SK-N-SH treated with all-trans-retinoic acid at 6 μM for 48 hours (cell line): Measurements from ENCODE around the gene UBE2G1.

ENCODE experiments used
- RARB ChIP-seq: fragments of 250-450 bp; sonication (Bioruptor Pico); IDR thresholded peaks from 2 replicates; pipeline ENCODE4 v1.8.0; 2021; ENCODE audit warnings: mild to moderate bottlenecking, moderate library complexity
- ZNF70 ChIP-seq: fragments of 450-650 bp; formaldehyde crosslinking; IDR thresholded peaks from 2 replicates; pipeline ENCODE4 v1.5.0; 2020; ENCODE audit warnings: mild to moderate bottlenecking, moderate library complexity
- ZNF8 ChIP-seq: fragments of 450-650 bp; formaldehyde crosslinking; IDR thresholded peaks from 2 replicates; pipeline ENCODE4 v1.5.0; 2020; ENCODE audit warnings: mild to moderate bottlenecking, moderate library complexity
- TF ChIP-seq, protein P1 (sequence below): fragments of 250-450 bp; sonication (Bioruptor Pico); IDR thresholded peaks from 2 replicates; pipeline ENCODE4 v1.8.0; 2021; ENCODE audit warnings: low read depth, mild to moderate bottlenecking, moderate library complexity, borderline replicate concordance
- TF ChIP-seq, protein P2 (sequence below): fragments of 250-450 bp; sonication (Bioruptor Pico); IDR thresholded peaks from 2 replicates; pipeline ENCODE4 v1.5.1; 2020; ENCODE audit warnings: low read depth, mild to moderate bottlenecking, moderate library complexity
- TF ChIP-seq, protein P3 (sequence below): fragments of 250-450 bp; sonication (Bioruptor Pico); IDR thresholded peaks from 2 replicates; pipeline ENCODE4 v1.8.0; 2020; ENCODE audit warnings: mild to moderate bottlenecking, moderate library complexity, borderline replicate concordance

DNA sequence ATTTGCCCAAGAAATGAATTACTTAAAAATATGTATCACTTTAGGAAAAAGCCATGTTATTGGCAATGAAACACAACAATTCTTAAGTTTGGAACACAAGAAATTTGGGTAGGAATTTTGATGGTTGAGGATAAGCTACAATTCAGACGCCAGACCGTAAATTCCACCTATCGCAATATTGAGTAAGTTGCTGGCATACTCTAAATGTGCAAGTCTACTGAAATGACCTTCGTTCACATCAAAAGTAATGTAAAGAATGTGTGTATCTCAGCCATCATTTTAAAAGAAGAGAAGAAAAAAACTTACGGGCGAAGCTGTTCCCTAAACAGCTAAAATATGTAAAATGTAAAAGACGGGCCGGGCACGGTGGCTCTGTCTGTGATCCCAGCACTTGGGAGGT, 33.4 kb downstream of the UBE2G1 start:
- no peak for TF ChIP-seq ZNF8 (CRISPR knock-in tag)
- TF ChIP-seq, protein P1, sequence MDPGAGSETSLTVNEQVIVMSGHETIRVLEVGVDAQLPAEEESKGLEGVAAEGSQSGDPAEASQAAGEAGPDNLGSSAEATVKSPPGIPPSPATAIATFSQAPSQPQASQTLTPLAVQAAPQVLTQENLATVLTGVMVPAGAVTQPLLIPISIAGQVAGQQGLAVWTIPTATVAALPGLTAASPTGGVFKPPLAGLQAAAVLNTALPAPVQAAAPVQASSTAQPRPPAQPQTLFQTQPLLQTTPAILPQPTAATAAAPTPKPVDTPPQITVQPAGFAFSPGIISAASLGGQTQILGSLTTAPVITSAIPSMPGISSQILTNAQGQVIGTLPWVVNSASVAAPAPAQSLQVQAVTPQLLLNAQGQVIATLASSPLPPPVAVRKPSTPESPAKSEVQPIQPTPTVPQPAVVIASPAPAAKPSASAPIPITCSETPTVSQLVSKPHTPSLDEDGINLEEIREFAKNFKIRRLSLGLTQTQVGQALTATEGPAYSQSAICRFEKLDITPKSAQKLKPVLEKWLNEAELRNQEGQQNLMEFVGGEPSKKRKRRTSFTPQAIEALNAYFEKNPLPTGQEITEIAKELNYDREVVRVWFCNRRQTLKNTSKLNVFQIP (CRISPR knock-in tag) = no peak
- TF ChIP-seq, protein P2, sequence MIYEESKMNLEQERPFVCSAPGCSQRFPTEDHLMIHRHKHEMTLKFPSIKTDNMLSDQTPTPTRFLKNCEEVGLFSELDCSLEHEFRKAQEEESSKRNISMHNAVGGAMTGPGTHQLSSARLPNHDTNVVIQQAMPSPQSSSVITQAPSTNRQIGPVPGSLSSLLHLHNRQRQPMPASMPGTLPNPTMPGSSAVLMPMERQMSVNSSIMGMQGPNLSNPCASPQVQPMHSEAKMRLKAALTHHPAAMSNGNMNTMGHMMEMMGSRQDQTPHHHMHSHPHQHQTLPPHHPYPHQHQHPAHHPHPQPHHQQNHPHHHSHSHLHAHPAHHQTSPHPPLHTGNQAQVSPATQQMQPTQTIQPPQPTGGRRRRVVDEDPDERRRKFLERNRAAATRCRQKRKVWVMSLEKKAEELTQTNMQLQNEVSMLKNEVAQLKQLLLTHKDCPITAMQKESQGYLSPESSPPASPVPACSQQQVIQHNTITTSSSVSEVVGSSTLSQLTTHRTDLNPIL (CRISPR knock-in tag) = no peak
- TF ChIP-seq, protein P3, sequence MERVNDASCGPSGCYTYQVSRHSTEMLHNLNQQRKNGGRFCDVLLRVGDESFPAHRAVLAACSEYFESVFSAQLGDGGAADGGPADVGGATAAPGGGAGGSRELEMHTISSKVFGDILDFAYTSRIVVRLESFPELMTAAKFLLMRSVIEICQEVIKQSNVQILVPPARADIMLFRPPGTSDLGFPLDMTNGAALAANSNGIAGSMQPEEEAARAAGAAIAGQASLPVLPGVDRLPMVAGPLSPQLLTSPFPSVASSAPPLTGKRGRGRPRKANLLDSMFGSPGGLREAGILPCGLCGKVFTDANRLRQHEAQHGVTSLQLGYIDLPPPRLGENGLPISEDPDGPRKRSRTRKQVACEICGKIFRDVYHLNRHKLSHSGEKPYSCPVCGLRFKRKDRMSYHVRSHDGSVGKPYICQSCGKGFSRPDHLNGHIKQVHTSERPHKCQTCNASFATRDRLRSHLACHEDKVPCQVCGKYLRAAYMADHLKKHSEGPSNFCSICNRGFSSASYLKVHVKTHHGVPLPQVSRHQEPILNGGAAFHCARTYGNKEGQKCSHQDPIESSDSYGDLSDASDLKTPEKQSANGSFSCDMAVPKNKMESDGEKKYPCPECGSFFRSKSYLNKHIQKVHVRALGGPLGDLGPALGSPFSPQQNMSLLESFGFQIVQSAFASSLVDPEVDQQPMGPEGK (CRISPR knock-in tag) = no peak
- no peak for TF ChIP-seq RARB
- no peak for TF ChIP-seq ZNF70
